ENCODE data around the gene GAS2.

- no peak for TF ChIP-seq POLR2A (IDR thresholded peaks at IDR 0.05; ENCODE audit: low read depth, low read length)
- TF ChIP-seq, protein P1, sequence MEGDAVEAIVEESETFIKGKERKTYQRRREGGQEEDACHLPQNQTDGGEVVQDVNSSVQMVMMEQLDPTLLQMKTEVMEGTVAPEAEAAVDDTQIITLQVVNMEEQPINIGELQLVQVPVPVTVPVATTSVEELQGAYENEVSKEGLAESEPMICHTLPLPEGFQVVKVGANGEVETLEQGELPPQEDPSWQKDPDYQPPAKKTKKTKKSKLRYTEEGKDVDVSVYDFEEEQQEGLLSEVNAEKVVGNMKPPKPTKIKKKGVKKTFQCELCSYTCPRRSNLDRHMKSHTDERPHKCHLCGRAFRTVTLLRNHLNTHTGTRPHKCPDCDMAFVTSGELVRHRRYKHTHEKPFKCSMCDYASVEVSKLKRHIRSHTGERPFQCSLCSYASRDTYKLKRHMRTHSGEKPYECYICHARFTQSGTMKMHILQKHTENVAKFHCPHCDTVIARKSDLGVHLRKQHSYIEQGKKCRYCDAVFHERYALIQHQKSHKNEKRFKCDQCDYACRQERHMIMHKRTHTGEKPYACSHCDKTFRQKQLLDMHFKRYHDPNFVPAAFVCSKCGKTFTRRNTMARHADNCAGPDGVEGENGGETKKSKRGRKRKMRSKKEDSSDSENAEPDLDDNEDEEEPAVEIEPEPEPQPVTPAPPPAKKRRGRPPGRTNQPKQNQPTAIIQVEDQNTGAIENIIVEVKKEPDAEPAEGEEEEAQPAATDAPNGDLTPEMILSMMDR (conservative IDR thresholded peaks at IDR 0.05; ENCODE audit: low read depth, low read length) = no peak
- TF ChIP-seq CHD1 (IDR thresholded peaks at IDR 0.05; ENCODE audit: low read depth, low read length) = no peak
- TF ChIP-seq CEBPB (IDR thresholded peaks at IDR 0.05; ENCODE audit: low read depth, low read length) = no peak
- no peak for TF ChIP-seq RAD21 (IDR thresholded peaks at IDR 0.05; ENCODE audit: low read length)
- no peak for TF ChIP-seq MXI1 (IDR thresholded peaks at IDR 0.05; ENCODE audit: borderline replicate concordance, low read depth, low read length)
- TF ChIP-seq BHLHE40 (IDR thresholded peaks at IDR 0.05; ENCODE audit: low read depth, low read length) = no peak
- TF ChIP-seq, protein P2, sequence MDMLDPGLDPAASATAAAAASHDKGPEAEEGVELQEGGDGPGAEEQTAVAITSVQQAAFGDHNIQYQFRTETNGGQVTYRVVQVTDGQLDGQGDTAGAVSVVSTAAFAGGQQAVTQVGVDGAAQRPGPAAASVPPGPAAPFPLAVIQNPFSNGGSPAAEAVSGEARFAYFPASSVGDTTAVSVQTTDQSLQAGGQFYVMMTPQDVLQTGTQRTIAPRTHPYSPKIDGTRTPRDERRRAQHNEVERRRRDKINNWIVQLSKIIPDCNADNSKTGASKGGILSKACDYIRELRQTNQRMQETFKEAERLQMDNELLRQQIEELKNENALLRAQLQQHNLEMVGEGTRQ (IDR thresholded peaks at IDR 0.05; ENCODE audit: low read depth, low read length) = no peak
- TF ChIP-seq RFX5 (IDR thresholded peaks at IDR 0.05; ENCODE audit: low read depth, low read length) = no peak
- no peak for TF ChIP-seq MAFK (IDR thresholded peaks at IDR 0.05; ENCODE audit: low read depth, low read length)
- TF ChIP-seq MAZ (IDR thresholded peaks at IDR 0.05; ENCODE audit: borderline replicate concordance, low read depth, low read length) = no peak
- TF ChIP-seq FOS (IDR thresholded peaks at IDR 0.05; ENCODE audit: low read depth, low read length) = no peak
These were observed 143.5 kb downstream of the GAS2 start for GRCh38 chr11:22809893-22810292.

Data from IMR-90 (cell line).